HL-60 (cell line): Measurements from ENCODE around the gene CFAP46.
"Not testable (repeated sequence)": the region's sequence is repeated elsewhere in the genome, so short reads cannot be mapped to it uniquely, and the experiment has no call there.

Experiments used
- DNase-seq, 2 experiments: peaks; one replicate each; pipeline ENCODE4 v3.0.0-alpha.2; 2010 to 2020; ENCODE audit warnings: low read depth in 1 of 2, low spot score in 1 of 2
- H3K27ac ChIP-seq: fragments of 250-450 bp; sonication (Bioruptor Pico); replicated peaks from 2 replicates; pipeline ENCODE4 v1.5.1; 2020; ENCODE audit warnings: mild to moderate bottlenecking, moderate library complexity
- H3K27me3 ChIP-seq: fragments of 250-450 bp; sonication (Bioruptor Pico); 2 replicates; pipeline ENCODE4 v1.5.1; 2021; ENCODE audit warnings: mild to moderate bottlenecking, moderate library complexity; ENCODE audit not compliant: insufficient read depth, poor library complexity, severe bottlenecking
- H3K4me3 ChIP-seq: replicated peaks from 2 replicates; pipeline ENCODE4 v1.5.1; 2011; ENCODE audit warnings: mild to moderate bottlenecking, control low read depth, low read length; ENCODE audit not compliant: insufficient read depth
- GABPA ChIP-seq: IDR thresholded peaks from 2 replicates; pipeline ENCODE4 v1.6.1; 2012; ENCODE audit warnings: low read depth
- POLR2AphosphoS5 ChIP-seq: IDR thresholded peaks from 2 replicates; pipeline ENCODE4 v1.6.1; 2012; ENCODE audit warnings: low read depth
- SPI1 ChIP-seq: IDR thresholded peaks from 2 replicates; pipeline ENCODE4 v1.6.1; 2012; ENCODE audit warnings: low read depth, mild to moderate bottlenecking, borderline replicate concordance
- TF ChIP-seq, protein P1 (sequence below): IDR thresholded peaks from 2 replicates; pipeline ENCODE4 v1.6.1; 2012; ENCODE audit warnings: low read depth; ENCODE audit not compliant: insufficient replicate concordance
- TF ChIP-seq, protein P2 (sequence below): IDR thresholded peaks from one replicate; pipeline ENCODE4 v1.5.1; 2011; ENCODE audit warnings: low read length, control low read depth, inconsistent platforms; ENCODE audit not compliant: insufficient read depth

The CFAP46 gene

GRCh38 chr10:132798876-132799275 is 143.5 kb downstream of the CFAP46 start:
- DNase-seq, result no peak
- Histone ChIP-seq H3K27ac (no peak overlapping the region), H3K4me3 (no peak overlapping the region), H3K27me3 (peaks cover 2% of the 10 kb centered on the region)
- no peak for TF ChIP-seq GABPA
- TF ChIP-seq, protein P1, sequence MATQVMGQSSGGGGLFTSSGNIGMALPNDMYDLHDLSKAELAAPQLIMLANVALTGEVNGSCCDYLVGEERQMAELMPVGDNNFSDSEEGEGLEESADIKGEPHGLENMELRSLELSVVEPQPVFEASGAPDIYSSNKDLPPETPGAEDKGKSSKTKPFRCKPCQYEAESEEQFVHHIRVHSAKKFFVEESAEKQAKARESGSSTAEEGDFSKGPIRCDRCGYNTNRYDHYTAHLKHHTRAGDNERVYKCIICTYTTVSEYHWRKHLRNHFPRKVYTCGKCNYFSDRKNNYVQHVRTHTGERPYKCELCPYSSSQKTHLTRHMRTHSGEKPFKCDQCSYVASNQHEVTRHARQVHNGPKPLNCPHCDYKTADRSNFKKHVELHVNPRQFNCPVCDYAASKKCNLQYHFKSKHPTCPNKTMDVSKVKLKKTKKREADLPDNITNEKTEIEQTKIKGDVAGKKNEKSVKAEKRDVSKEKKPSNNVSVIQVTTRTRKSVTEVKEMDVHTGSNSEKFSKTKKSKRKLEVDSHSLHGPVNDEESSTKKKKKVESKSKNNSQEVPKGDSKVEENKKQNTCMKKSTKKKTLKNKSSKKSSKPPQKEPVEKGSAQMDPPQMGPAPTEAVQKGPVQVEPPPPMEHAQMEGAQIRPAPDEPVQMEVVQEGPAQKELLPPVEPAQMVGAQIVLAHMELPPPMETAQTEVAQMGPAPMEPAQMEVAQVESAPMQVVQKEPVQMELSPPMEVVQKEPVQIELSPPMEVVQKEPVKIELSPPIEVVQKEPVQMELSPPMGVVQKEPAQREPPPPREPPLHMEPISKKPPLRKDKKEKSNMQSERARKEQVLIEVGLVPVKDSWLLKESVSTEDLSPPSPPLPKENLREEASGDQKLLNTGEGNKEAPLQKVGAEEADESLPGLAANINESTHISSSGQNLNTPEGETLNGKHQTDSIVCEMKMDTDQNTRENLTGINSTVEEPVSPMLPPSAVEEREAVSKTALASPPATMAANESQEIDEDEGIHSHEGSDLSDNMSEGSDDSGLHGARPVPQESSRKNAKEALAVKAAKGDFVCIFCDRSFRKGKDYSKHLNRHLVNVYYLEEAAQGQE, result no peak
- TF ChIP-seq, protein P2, sequence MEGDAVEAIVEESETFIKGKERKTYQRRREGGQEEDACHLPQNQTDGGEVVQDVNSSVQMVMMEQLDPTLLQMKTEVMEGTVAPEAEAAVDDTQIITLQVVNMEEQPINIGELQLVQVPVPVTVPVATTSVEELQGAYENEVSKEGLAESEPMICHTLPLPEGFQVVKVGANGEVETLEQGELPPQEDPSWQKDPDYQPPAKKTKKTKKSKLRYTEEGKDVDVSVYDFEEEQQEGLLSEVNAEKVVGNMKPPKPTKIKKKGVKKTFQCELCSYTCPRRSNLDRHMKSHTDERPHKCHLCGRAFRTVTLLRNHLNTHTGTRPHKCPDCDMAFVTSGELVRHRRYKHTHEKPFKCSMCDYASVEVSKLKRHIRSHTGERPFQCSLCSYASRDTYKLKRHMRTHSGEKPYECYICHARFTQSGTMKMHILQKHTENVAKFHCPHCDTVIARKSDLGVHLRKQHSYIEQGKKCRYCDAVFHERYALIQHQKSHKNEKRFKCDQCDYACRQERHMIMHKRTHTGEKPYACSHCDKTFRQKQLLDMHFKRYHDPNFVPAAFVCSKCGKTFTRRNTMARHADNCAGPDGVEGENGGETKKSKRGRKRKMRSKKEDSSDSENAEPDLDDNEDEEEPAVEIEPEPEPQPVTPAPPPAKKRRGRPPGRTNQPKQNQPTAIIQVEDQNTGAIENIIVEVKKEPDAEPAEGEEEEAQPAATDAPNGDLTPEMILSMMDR, result no peak
- TF ChIP-seq SPI1, result no peak
- no peak for TF ChIP-seq POLR2AphosphoS5

GRCh38 chr10:132798403-132798802 is 144.0 kb downstream of the CFAP46 start:
- DNase-seq, result no peak
- H3K27ac ChIP-seq, result no peak overlapping the region
- no peak overlapping the region for H3K4me3 ChIP-seq
- peaks cover 2% of the 10 kb centered on the region for H3K27me3 ChIP-seq
- no peak for TF ChIP-seq GABPA
- no peak for TF ChIP-seq SPI1
- TF ChIP-seq, protein P1, result no peak
- no peak for TF ChIP-seq POLR2AphosphoS5
- TF ChIP-seq, protein P2, result no peak

DNA sequence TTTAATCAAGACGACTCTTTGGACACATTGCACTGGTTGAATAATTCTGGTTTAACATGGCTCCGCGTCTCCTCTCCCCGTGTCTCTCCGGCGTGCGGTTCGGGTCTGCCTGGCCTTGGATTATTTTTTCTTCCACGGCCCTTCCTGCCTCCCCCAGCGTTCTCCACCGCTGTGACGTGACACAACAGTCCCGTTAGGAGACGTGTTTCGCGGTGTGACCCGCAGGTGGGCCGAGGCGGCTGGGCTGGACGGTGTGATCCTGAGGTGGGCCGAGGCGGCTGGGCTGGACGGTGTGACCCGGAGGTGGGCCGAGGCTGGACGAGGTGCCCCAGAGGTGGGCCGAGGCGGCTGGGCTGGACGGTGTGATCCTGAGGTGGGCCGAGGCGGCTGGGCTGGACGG is 144.4 kb downstream of the CFAP46 start:
- not testable (repeated sequence) for DNase-seq, H3K27ac ChIP-seq, H3K4me3 ChIP-seq, H3K27me3 ChIP-seq

DNA sequence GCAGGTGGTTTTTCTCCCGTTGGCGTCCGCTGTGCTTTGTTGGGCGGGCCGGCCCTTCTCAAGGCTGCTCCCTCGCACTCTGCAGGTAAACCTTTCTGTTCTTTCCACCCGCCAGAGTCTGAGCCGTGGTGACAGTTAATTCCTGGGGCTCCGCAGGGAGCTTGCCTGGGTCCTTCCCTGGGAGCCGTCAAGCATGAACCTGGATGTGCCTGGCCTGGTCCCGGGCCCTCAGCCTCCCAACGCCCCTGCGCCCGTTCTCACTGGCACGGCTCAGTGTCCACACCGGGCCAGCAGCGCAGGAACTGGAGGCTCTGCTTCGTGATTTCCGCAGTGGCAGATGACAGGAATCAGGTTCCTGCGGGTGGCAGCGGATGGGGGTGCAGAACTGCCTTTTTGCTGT is 145.5 kb downstream of the CFAP46 start:
- H3K27me3 ChIP-seq, result peaks cover 2% of the 10 kb centered on the region
- H3K4me3 ChIP-seq, result no peak overlapping the region
- TF ChIP-seq, protein P2, result no peak
- TF ChIP-seq, protein P1, result no peak
- TF ChIP-seq POLR2AphosphoS5 (no peak), GABPA (no peak)
- DNase-seq, result no peak
- no peak overlapping the region for H3K27ac ChIP-seq
